Ovary (tissue), 9 donors: ENCODE data around the gene COL21A1. TPM values are rescaled to one million over a fixed set of nuclear protein-coding genes. Genes with fewer than 3 reads are reported as not detected.

Experiments used
- DNase-seq, 5 donors: peaks; one replicate each; pipeline ENCODE4 v3.0.0-alpha.2; 2019 to 2020
- H3K27ac ChIP-seq, 2 donors: fragments of 200-600 bp; one replicate each; pipeline versions ENCODE4 v1.5.1 to v1.8.0; 2019 to 2022
- H3K27me3 ChIP-seq: fragments of 200-600 bp; one replicate; pipeline ENCODE4 v1.8.0; 2022
- H3K36me3 ChIP-seq: fragments of 200-600 bp; sonication (generic); one replicate; pipeline ENCODE4 v1.5.1; 2019
- H3K4me1 ChIP-seq: one replicate; pipeline ENCODE4 v1.8.1; 2013; ENCODE audit warnings: mild to moderate bottlenecking, moderate library complexity; ENCODE audit not compliant: insufficient read depth
- H3K4me3 ChIP-seq: fragments of 200-600 bp; sonication (generic); one replicate; pipeline ENCODE4 v1.5.1; 2017
- H3K9me3 ChIP-seq, 2 donors: fragments of 200-600 bp in 1 of 2; sonication (generic) in 1 of 2; one replicate each; pipeline versions ENCODE4 v1.5.1 to v1.8.1; 2013 to 2019; ENCODE audit warnings: mild to moderate bottlenecking in 1 of 2, moderate library complexity in 1 of 2
- CTCF ChIP-seq, 3 donors: fragments of 450-650 bp in 2 of 3; fragments of 200-600 bp in 1 of 3; IDR thresholded peaks; one replicate each; pipeline versions ENCODE4 v1.5.1 to v1.8.0; 2016 to 2022; ENCODE audit warnings: antibody characterized with exemption in 3 of 3, mild to moderate bottlenecking in 1 of 3
- EP300 ChIP-seq: sonication (generic); formaldehyde crosslinking; IDR thresholded peaks from one replicate; pipeline ENCODE4 v1.6.1; 2017; ENCODE audit warnings: antibody characterized with exemption
- POLR2A ChIP-seq: fragments of 450-650 bp; IDR thresholded peaks from one replicate; pipeline ENCODE4 v1.6.1; 2017; ENCODE audit warnings: antibody characterized with exemption, mild to moderate bottlenecking, moderate library complexity
- WGBS, 3 donors: extraction: QIAGEN DNeasy Blood & Tissue Kit in 1 of 3; methylation state at CpG; one replicate each; pipeline versions ENCODE4 v1.1.5 to v1.1.7; 2013 to 2017; 5-methylcytosine and 5-hydroxymethylcytosine counted together
- intact Hi-C, 4 donors: fragments of 100-400 bp; cut with DNase I; formaldehyde crosslinking; loops; one replicate each; pipeline versions ENCODE4 v1.11.0 to v1.15.1; 2022 to 2023
- polyA plus RNA-seq, 2 donors: library from polyadenylated mRNA; stranded (reverse); fragments of 200-250 nt in 1 of 2; fragments of 350-450 nt in 1 of 2; fragmentation: Illumina TruSeq in 1 of 2; extraction: RNeasy Lipid Tissue Mini Kit (QIAGEN cat#74804) in 1 of 2; gene quantifications; one replicate each; pipeline ENCODE4 v1.2.3, GENCODE V29; 2013 to 2014
- total RNA-seq, 7 donors: library from RNA; depleted of rRNA in 2 of 7; stranded (reverse); fragments of >200 nt in 2 of 7; fragmentation: NEBNext Ultra II Directional in 3 of 7; extraction: Animal tissue kit (Norgen Biotek cat#: 25700) in 3 of 7; gene quantifications; one replicate each; pipeline versions ENCODE4 v1.1.0 to v1.2.4, GENCODE V29; 2016 to 2023
- donor health status: DM: no; HTN: no; CAD: no; lungs with moderate emphysema.
- donor health status: DM: no; HTN: no; CAD: no.
- donor health status: Bipolar disorder and iron deficiency.
- donor health status: DM: yes; HTN: yes; CAD: no.
- donor health status: DM: no; HTN: no; CAD: no.
- donor health status: DM: yes; HTN: yes; CAD: no.

The COL21A1 gene
- total and polyA plus RNA-seq, 9 donors, result 2.5 to 15.7 (median 4.0) TPM

DNA sequence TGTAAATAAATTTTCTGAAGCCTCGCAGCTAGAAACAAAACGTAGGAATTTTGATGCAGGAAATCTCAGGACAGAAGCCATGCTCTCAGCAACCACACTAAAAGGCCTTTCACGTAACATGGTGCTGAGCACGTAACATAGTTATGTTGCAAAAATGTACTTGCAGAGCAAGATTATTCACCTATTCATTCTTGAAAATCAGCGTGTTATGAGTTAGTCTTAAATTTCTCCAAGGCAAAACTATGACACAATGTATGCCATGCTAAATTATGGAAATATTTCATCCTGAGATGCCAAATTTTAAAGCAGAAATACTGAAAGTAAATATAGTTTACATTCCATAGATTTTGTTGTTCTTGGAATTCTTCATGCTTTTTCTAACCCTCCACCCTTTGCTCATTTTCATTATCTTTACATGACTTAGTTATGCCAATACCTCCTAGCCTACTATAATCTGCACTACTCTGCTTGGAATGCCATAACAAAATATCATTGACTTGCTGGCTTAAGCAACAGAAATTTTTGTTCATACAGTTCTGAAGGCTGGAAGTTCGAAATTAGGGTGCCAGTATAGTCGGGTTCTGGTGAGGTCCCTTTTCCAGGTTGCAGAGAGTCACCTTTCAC, 192.2 kb downstream of the COL21A1 start:
- Histone ChIP-seq H3K27me3 (no peaks in the 10 kb centered on the region), H3K4me3 (no peak overlapping the region), H3K4me1 (peaks cover 2% of the 10 kb centered on the region), H3K27ac (no peak overlapping the region), H3K36me3 (no peaks in the 10 kb centered on the region), H3K9me3 (no peaks in the 10 kb centered on the region)
- DNase-seq, result no peak
- intact Hi-C loops, result no loop called here
- TF ChIP-seq CTCF (IDR thresholded peaks at IDR 0.05) (no peak), POLR2A (no peak), EP300 (no peak)
- 9 to 35% (median 10%) methylated on average over 7 of the region's 7 CpGs for WGBS, 3 donors

DNA sequence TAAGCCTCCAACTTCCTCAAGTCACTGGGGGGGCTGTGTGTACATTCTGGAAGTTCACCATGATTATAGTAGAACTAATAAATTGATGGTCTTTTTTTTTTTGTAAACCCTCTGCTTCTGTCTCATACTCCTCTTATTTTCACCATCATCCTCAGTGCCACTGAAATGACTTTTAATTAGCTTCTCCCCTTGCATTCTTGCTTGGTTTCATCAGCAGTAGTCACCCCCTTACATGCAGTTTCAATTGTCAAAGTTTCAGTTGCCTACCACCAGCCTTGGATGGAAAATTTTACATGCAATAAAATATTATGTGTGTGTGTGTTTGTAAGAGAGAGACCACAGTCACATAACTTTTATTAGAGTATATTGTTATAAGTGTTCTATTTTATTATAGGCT, 196.2 kb downstream of the COL21A1 start:
- TF ChIP-seq EP300, result no peak
- TF ChIP-seq CTCF (IDR thresholded peaks at IDR 0.05), result no peak
- no peak for TF ChIP-seq POLR2A
- no peak for DNase-seq
- no peaks in the 10 kb centered on the region for H3K36me3 ChIP-seq
- intact Hi-C loops, result loop anchor here in 1 of 4 donors (2.0 kb wide), 1 partner anchor 36 kb away; no protein-coding TSS in a partner anchor
- peaks cover 2% of the 10 kb centered on the region for H3K4me1 ChIP-seq
- H3K27ac ChIP-seq, result no peak overlapping the region
- H3K27me3 ChIP-seq, result no peaks in the 10 kb centered on the region
- H3K4me3 ChIP-seq, result no peak overlapping the region
- no peaks in the 10 kb centered on the region for H3K9me3 ChIP-seq

GRCh38 chr6:56050530-56051201, 196.7 kb downstream of the COL21A1 start:
- Histone ChIP-seq H3K9me3 (no peaks in the 10 kb centered on the region), H3K36me3 (no peaks in the 10 kb centered on the region), H3K4me3 (no peak overlapping the region), H3K27ac (no peak overlapping the region), H3K4me1 (peaks cover 2% of the 10 kb centered on the region), H3K27me3 (no peaks in the 10 kb centered on the region)
- no peak for DNase-seq
- intact Hi-C loops, result loop anchor here in 1 of 4 donors (2.0 kb wide), 1 partner anchor 36 kb away; no protein-coding TSS in a partner anchor
- no peak for TF ChIP-seq EP300
- no peak for TF ChIP-seq CTCF (IDR thresholded peaks at IDR 0.05)
- TF ChIP-seq POLR2A, result no peak
- WGBS, 3 donors, result 70 to 76% (median 72%) methylated on average over 3 of the region's 3 CpGs

DNA sequence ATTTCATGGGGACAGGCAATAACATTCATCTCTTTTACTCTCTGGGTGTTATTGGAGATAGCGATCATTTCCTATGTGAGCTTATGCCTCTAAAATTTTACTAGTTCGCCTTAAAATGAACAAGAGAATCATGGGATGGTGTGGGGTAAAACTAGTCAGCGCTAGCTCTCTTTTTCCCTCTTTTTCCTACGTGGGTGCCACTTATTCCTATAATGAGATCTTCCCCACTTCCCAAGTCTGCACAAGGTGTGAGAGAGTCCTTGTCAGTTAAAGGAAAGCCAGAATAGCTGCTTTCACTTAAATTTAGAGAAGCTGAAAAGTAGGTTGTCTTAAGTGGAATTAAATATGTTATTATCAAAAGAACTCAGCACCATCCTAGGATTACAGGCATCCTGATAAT, 198.8 kb downstream of the COL21A1 start:
- H3K27ac ChIP-seq, result no peak overlapping the region
- WGBS, 3 donors, result 95 to 98% (median 95%) methylated on average over 4 of the region's 4 CpGs
- no peaks in the 10 kb centered on the region for H3K9me3 ChIP-seq
- intact Hi-C loops, result no loop called here
- no peaks in the 10 kb centered on the region for H3K4me1 ChIP-seq
- DNase-seq, result no peak
- no peaks in the 10 kb centered on the region for H3K27me3 ChIP-seq
- no peak overlapping the region for H3K4me3 ChIP-seq
- TF ChIP-seq CTCF (IDR thresholded peaks at IDR 0.05), result no peak
- no peak for TF ChIP-seq EP300
- H3K36me3 ChIP-seq, result no peaks in the 10 kb centered on the region
